ENCODE data around the gene TCERG1L. TPM values are rescaled to one million over a fixed set of nuclear protein-coding genes. Genes with fewer than 3 reads are reported as not detected.

TCERG1L gene
- total RNA-seq, 2 donors from 2014 or later, result not detected

- TF ChIP-seq CTCF (IDR thresholded peaks at IDR 0.05), result no peak
- DNase-seq (ENCODE audit: low spot score), result no peak
- H3K36me3 ChIP-seq, result no peaks in the 10 kb centered on the region
- H3K4me3 ChIP-seq, result no peak overlapping the region
- no peaks in the 10 kb centered on the region for H3K9me3 ChIP-seq
- H3K4me1 ChIP-seq (ENCODE audit: control insufficient read depth in 1 of 2, low read depth in 2 of 2), result no peaks in the 10 kb centered on the region
- no peak overlapping the region for H3K27ac ChIP-seq
- no peak for ATAC-seq (ENCODE audit: insufficient number of reproducible peaks, low FRiP score, low read depth)
- no peaks in the 10 kb centered on the region for H3K27me3 ChIP-seq (replicated peaks; ENCODE audit: insufficient read depth)
Observed at GRCh38 chr10:131078131-131078881, 233.2 kb downstream of the TCERG1L start.

- Histone ChIP-seq H3K4me1 (ENCODE audit: control insufficient read depth in 1 of 2, low read depth in 2 of 2) (no peaks in the 10 kb centered on the region), H3K4me3 (no peak overlapping the region), H3K36me3 (no peaks in the 10 kb centered on the region), H3K9me3 (no peaks in the 10 kb centered on the region), H3K27me3 (replicated peaks; ENCODE audit: insufficient read depth) (no peaks in the 10 kb centered on the region), H3K27ac (no peak overlapping the region)
- no peak for TF ChIP-seq CTCF (IDR thresholded peaks at IDR 0.05)
- no peak for DNase-seq (ENCODE audit: low spot score)
- no peak for ATAC-seq (ENCODE audit: insufficient number of reproducible peaks, low FRiP score, low read depth)
Observed at GRCh38 chr10:131077724-131078123, 233.8 kb downstream of the TCERG1L start.

GRCh38 chr10:131077031-131077430 is 234.5 kb downstream of the TCERG1L start:
- H3K4me3 ChIP-seq, result no peak overlapping the region
- no peaks in the 10 kb centered on the region for H3K27me3 ChIP-seq (replicated peaks; ENCODE audit: insufficient read depth)
- no peak overlapping the region for H3K27ac ChIP-seq
- H3K36me3 ChIP-seq, result no peaks in the 10 kb centered on the region
- TF ChIP-seq CTCF (IDR thresholded peaks at IDR 0.05), result no peak
- no peaks in the 10 kb centered on the region for H3K4me1 ChIP-seq (ENCODE audit: control insufficient read depth in 1 of 2, low read depth in 2 of 2)
- ATAC-seq (ENCODE audit: insufficient number of reproducible peaks, low FRiP score, low read depth) (no peak), DNase-seq (ENCODE audit: low spot score) (no peak)
- no peaks in the 10 kb centered on the region for H3K9me3 ChIP-seq

- Histone ChIP-seq H3K36me3 (no peaks in the 10 kb centered on the region), H3K4me1 (ENCODE audit: control insufficient read depth in 1 of 2, low read depth in 2 of 2) (no peaks in the 10 kb centered on the region), H3K9me3 (no peaks in the 10 kb centered on the region), H3K27me3 (replicated peaks; ENCODE audit: insufficient read depth) (no peaks in the 10 kb centered on the region), H3K27ac (no peak overlapping the region), H3K4me3 (no peak overlapping the region)
- TF ChIP-seq CTCF (IDR thresholded peaks at IDR 0.05), result no peak
- DNase-seq (ENCODE audit: low spot score) (no peak), ATAC-seq (ENCODE audit: insufficient number of reproducible peaks, low FRiP score, low read depth) (no peak)
Observed at GRCh38 chr10:131076356-131076755, 235.2 kb downstream of the TCERG1L start.

GRCh38 chr10:131075218-131075770 is 236.2 kb downstream of the TCERG1L start:
- TF ChIP-seq CTCF (IDR thresholded peaks at IDR 0.05), result no peak
- H3K9me3 ChIP-seq, result no peaks in the 10 kb centered on the region
- no peak overlapping the region for H3K4me3 ChIP-seq
- no peaks in the 10 kb centered on the region for H3K27me3 ChIP-seq (replicated peaks; ENCODE audit: insufficient read depth)
- no peaks in the 10 kb centered on the region for H3K36me3 ChIP-seq
- no peak for DNase-seq (ENCODE audit: low spot score)
- ATAC-seq (ENCODE audit: insufficient number of reproducible peaks, low FRiP score, low read depth), result no peak
- H3K27ac ChIP-seq, result no peak overlapping the region
- no peaks in the 10 kb centered on the region for H3K4me1 ChIP-seq (ENCODE audit: control insufficient read depth in 1 of 2, low read depth in 2 of 2)

Measured in thoracic aorta (tissue), 2 donors.